ENCODE data around the gene CPXM1.

CPXM1 gene

DNA sequence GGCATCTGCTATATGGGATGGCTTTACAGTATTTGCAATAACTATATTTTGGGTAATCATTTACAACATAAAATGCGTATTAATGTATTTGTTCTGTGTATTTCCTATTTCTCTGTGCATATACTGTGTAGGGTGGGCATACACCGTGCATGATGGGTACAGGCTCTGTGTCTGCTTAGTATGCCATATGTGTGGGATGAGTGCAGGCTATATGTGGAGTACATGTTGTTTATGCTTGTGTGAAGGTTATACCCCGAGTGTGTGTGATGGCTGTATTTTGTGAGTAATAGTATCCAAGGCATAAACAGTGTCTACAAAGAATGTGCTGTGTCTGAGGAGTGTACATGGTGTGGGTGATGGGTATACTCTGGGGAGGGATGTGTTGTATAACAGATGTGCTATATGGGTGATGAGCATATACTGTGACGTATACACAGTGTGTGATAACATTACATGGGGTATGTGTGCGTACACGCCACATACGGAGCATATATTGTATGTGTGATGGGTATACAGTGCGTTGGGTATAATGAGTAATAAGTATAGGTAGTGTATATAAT, 52.7 kb downstream of the CPXM1 start:
- DNase-seq, result no peak

DNA sequence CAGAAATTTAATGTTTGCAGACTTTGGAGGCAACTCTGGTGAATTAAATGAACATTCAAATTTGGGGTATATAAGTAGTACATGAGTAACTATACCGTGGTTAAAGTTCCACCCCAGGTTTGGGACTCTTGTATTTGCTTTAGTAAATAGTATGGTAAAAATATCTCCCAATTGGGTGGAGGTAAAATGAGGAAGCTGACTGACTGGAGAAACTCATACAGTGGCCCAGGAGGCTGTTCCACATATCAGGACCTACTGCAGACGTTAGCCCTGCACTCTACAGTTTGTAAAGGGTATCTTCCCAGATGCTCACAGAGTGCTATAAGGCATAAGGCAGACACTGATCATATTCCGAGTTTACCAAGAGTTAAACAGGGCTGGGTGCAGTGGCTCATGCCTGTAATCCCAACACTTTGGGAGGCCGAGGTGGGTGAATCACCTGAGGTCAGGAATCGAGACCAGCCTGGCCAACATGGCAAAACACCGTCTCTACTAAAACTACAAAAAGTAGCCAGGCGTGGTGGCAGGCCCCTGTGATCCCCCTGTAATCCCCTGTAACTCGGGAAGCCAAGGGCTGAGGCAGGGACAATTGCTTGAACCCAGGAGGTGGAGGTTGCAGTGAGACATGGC, 53.7 kb downstream of the CPXM1 start:
- DNase-seq, result no peak

DNA sequence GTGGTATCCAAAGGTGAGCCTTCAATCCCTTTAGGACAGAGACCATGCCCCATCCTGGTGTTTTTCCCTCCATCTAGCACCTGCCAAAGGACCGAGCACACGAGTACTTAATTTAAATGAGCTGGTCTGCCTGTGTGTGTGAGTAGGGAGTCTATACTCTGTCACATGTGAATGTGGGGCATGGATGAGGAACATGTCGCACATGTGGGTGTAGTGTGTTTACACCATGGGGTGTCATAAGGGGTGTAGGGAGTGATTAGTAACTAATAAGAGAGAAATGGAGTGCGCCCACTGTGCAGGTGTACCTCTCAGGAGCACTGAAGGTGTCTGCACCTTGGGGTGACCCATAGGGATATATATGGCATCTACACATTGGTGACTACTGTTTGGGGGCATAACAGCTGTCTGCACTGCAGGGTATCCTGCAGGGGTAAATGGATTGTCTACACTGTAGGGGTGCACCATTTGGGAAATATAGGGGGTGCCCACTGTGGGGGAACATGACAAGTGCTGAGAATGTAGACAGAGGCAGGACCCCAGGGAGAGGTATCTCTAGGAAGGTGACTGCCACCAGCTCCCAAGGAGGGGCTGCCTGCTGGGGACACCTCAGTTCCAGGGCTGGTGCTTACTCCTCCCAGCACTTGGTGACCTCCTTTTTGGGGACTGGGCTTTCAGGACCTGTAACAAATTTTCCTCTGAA, 54.3 kb downstream of the CPXM1 start:
- DNase-seq, result no peak

DNA sequence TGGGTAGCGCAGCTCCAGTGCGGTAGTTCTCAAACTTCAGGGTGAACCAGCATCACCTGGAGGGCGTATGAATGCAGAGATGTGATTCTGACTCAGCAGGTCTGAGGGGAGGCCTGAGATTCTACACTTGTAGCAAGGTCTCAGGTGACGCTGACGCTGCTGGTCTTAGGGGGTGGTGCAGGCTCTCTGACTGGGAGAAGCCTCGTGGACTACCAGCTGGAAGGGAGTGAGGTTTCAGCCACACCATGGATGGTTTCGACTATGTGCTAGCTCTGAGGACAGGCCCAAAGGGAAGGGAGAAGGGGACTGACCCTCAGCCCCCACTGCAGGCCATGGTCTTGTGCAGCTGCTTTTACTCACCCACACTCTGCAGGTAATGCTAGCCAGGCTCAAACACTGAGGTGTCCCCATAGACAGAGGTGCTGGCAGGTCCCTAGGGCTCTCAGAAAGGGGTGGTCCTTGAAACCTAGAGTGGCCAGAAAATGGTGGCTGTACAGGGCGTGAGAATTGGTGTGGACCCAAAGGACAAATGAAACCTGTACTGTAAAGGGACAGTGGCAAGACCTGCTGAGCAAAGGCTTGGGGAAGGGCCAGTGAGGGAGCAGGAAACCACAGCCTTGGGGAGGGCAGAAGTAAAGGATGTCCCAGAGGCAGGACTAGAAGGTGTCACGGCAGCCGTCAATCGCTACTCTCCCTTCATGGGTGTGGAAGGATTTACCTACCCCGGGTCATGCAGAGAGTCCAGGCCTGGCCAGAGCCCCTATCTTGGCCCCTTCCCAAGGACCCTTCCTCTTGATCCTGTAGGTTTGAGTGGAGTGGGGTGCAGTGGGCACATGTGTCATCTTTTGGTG, 55.1 kb downstream of the CPXM1 start:
- no peak for DNase-seq

Measured in NCI-H2171 treated with DMSO at 0.1 percent for 48 hours (cell line).